ENCODE measurements around the gene CRADD.

The CRADD gene

GRCh38 chr12:93758801-93759373, 81.7 kb downstream of the CRADD start:
- no peaks in the 10 kb centered on the region for H3K4me1 ChIP-seq (ENCODE audit: control insufficient read depth, insufficient read depth, low read length, poor library complexity, severe bottlenecking)
- H3K9me3 ChIP-seq (ENCODE audit: control insufficient read depth, low read length): peaks cover 4% of the 10 kb centered on the region
- no CpG with 5 or more reads among the region's 1 CpG for whole genome bisulfite sequencing, 2 experiments (ENCODE audit: insufficient coverage in 2 of 2)
- H3K36me3 ChIP-seq (ENCODE audit: control insufficient read depth, insufficient read depth, low read length): no peaks in the 10 kb centered on the region
- no peak overlapping the region for H3K4me3 ChIP-seq (ENCODE audit: extremely low read depth, insufficient read depth, low read length, poor library complexity, severe bottlenecking)
- no peak overlapping the region for H3K27ac ChIP-seq (ENCODE audit: low read depth, low read length, severe bottlenecking)

GRCh38 chr12:93759512-93760081, 82.4 kb downstream of the CRADD start:
- Histone ChIP-seq H3K4me3 (ENCODE audit: extremely low read depth, insufficient read depth, low read length, poor library complexity, severe bottlenecking) (no peak overlapping the region), H3K27ac (ENCODE audit: low read depth, low read length, severe bottlenecking) (no peak overlapping the region), H3K36me3 (ENCODE audit: control insufficient read depth, insufficient read depth, low read length) (no peaks in the 10 kb centered on the region), H3K9me3 (ENCODE audit: control insufficient read depth, low read length) (no peaks in the 10 kb centered on the region), H3K4me1 (ENCODE audit: control insufficient read depth, insufficient read depth, low read length, poor library complexity, severe bottlenecking) (no peaks in the 10 kb centered on the region)
- WGBS, 2 experiments (ENCODE audit: insufficient coverage in 2 of 2): 57 to 84% methylated on average over 2 of the region's 2 CpGs

GRCh38 chr12:93760275-93760875, 83.2 kb downstream of the CRADD start:
- Histone ChIP-seq H3K9me3 (ENCODE audit: control insufficient read depth, low read length) (no peaks in the 10 kb centered on the region), H3K4me3 (ENCODE audit: extremely low read depth, insufficient read depth, low read length, poor library complexity, severe bottlenecking) (no peak overlapping the region), H3K36me3 (ENCODE audit: control insufficient read depth, insufficient read depth, low read length) (no peaks in the 10 kb centered on the region), H3K27ac (ENCODE audit: low read depth, low read length, severe bottlenecking) (no peak overlapping the region), H3K4me1 (ENCODE audit: control insufficient read depth, insufficient read depth, low read length, poor library complexity, severe bottlenecking) (no peaks in the 10 kb centered on the region)
- 100% methylated on average over 1 of the region's 3 CpGs; no CpG with 5 or more reads in 1 of the 2 experiments for WGBS, 2 experiments (ENCODE audit: insufficient coverage in 2 of 2)

- no peaks in the 10 kb centered on the region for H3K9me3 ChIP-seq (ENCODE audit: control insufficient read depth, low read length)
- WGBS, 2 experiments (ENCODE audit: insufficient coverage in 2 of 2): 83 to 90% methylated on average over 2 to 3 of the region's 3 CpGs
- no peak overlapping the region for H3K4me3 ChIP-seq (ENCODE audit: extremely low read depth, insufficient read depth, low read length, poor library complexity, severe bottlenecking)
- H3K27ac ChIP-seq (ENCODE audit: low read depth, low read length, severe bottlenecking): no peak overlapping the region
- H3K4me1 ChIP-seq (ENCODE audit: control insufficient read depth, insufficient read depth, low read length, poor library complexity, severe bottlenecking): no peaks in the 10 kb centered on the region
- H3K36me3 ChIP-seq (ENCODE audit: control insufficient read depth, insufficient read depth, low read length): no peaks in the 10 kb centered on the region
Observed at GRCh38 chr12:93762059-93762719, 85.0 kb downstream of the CRADD start.

- 80% methylated on average over 1 of the region's 3 CpGs; no CpG with 5 or more reads in 1 of the 2 experiments for WGBS, 2 experiments (ENCODE audit: insufficient coverage in 2 of 2)
- Histone ChIP-seq H3K4me1 (ENCODE audit: control insufficient read depth, insufficient read depth, low read length, poor library complexity, severe bottlenecking) (no peaks in the 10 kb centered on the region), H3K9me3 (ENCODE audit: control insufficient read depth, low read length) (no peaks in the 10 kb centered on the region), H3K27ac (ENCODE audit: low read depth, low read length, severe bottlenecking) (no peak overlapping the region), H3K4me3 (ENCODE audit: extremely low read depth, insufficient read depth, low read length, poor library complexity, severe bottlenecking) (no peak overlapping the region), H3K36me3 (ENCODE audit: control insufficient read depth, insufficient read depth, low read length) (no peaks in the 10 kb centered on the region)
Observed at GRCh38 chr12:93762912-93763553, 85.9 kb downstream of the CRADD start.

- no peak overlapping the region for H3K4me3 ChIP-seq (ENCODE audit: extremely low read depth, insufficient read depth, low read length, poor library complexity, severe bottlenecking)
- no peaks in the 10 kb centered on the region for H3K4me1 ChIP-seq (ENCODE audit: control insufficient read depth, insufficient read depth, low read length, poor library complexity, severe bottlenecking)
- no peak overlapping the region for H3K27ac ChIP-seq (ENCODE audit: low read depth, low read length, severe bottlenecking)
- H3K9me3 ChIP-seq (ENCODE audit: control insufficient read depth, low read length): no peaks in the 10 kb centered on the region
- no peaks in the 10 kb centered on the region for H3K36me3 ChIP-seq (ENCODE audit: control insufficient read depth, insufficient read depth, low read length)
- 83 to 90% methylated on average over 2 to 3 of the region's 3 CpGs for WGBS, 2 experiments (ENCODE audit: insufficient coverage in 2 of 2)
Observed at GRCh38 chr12:93763746-93764147, 86.6 kb downstream of the CRADD start.

GRCh38 chr12:93766371-93766770, 89.2 kb downstream of the CRADD start:
- WGBS, 2 experiments (ENCODE audit: insufficient coverage in 2 of 2): 65% methylated on average over 2 of the region's 2 CpGs; no CpG with 5 or more reads in 1 of the 2 experiments
- no peaks in the 10 kb centered on the region for H3K4me1 ChIP-seq (ENCODE audit: control insufficient read depth, insufficient read depth, low read length, poor library complexity, severe bottlenecking)
- no peaks in the 10 kb centered on the region for H3K36me3 ChIP-seq (ENCODE audit: control insufficient read depth, insufficient read depth, low read length)
- H3K27ac ChIP-seq (ENCODE audit: low read depth, low read length, severe bottlenecking): no peak overlapping the region
- no peak overlapping the region for H3K4me3 ChIP-seq (ENCODE audit: extremely low read depth, insufficient read depth, low read length, poor library complexity, severe bottlenecking)
- H3K9me3 ChIP-seq (ENCODE audit: control insufficient read depth, low read length): no peaks in the 10 kb centered on the region

GRCh38 chr12:93766796-93767523, 89.8 kb downstream of the CRADD start:
- WGBS, 2 experiments (ENCODE audit: insufficient coverage in 2 of 2): 93 to 95% methylated on average over 2 of the region's 6 CpGs
- no peak overlapping the region for H3K27ac ChIP-seq (ENCODE audit: low read depth, low read length, severe bottlenecking)
- H3K4me3 ChIP-seq (ENCODE audit: extremely low read depth, insufficient read depth, low read length, poor library complexity, severe bottlenecking): no peak overlapping the region
- H3K9me3 ChIP-seq (ENCODE audit: control insufficient read depth, low read length): no peaks in the 10 kb centered on the region
- H3K36me3 ChIP-seq (ENCODE audit: control insufficient read depth, insufficient read depth, low read length): no peaks in the 10 kb centered on the region
- H3K4me1 ChIP-seq (ENCODE audit: control insufficient read depth, insufficient read depth, low read length, poor library complexity, severe bottlenecking): no peaks in the 10 kb centered on the region

GRCh38 chr12:93767524-93767863, 90.3 kb downstream of the CRADD start:
- no peak overlapping the region for H3K4me3 ChIP-seq (ENCODE audit: extremely low read depth, insufficient read depth, low read length, poor library complexity, severe bottlenecking)
- H3K27ac ChIP-seq (ENCODE audit: low read depth, low read length, severe bottlenecking): no peak overlapping the region
- no peaks in the 10 kb centered on the region for H3K4me1 ChIP-seq (ENCODE audit: control insufficient read depth, insufficient read depth, low read length, poor library complexity, severe bottlenecking)
- H3K36me3 ChIP-seq (ENCODE audit: control insufficient read depth, insufficient read depth, low read length): no peaks in the 10 kb centered on the region
- H3K9me3 ChIP-seq (ENCODE audit: control insufficient read depth, low read length): no peaks in the 10 kb centered on the region

GRCh38 chr12:93772003-93772700, 95.0 kb downstream of the CRADD start:
- peaks cover 8% of the 10 kb centered on the region for H3K4me1 ChIP-seq (ENCODE audit: control insufficient read depth, insufficient read depth, low read length, poor library complexity, severe bottlenecking)
- no peaks in the 10 kb centered on the region for H3K36me3 ChIP-seq (ENCODE audit: control insufficient read depth, insufficient read depth, low read length)
- no peaks in the 10 kb centered on the region for H3K9me3 ChIP-seq (ENCODE audit: control insufficient read depth, low read length)
- H3K4me3 ChIP-seq (ENCODE audit: extremely low read depth, insufficient read depth, low read length, poor library complexity, severe bottlenecking): no peak overlapping the region
- H3K27ac ChIP-seq (ENCODE audit: low read depth, low read length, severe bottlenecking): no peak overlapping the region
- 67 to 100% methylated on average over 1 of the region's 3 CpGs for WGBS, 2 experiments (ENCODE audit: insufficient coverage in 2 of 2)

Data from mesodermal cell (in vitro differentiated cells).